ENCODE results near the gene FBXL7.

Gene FBXL7

DNA sequence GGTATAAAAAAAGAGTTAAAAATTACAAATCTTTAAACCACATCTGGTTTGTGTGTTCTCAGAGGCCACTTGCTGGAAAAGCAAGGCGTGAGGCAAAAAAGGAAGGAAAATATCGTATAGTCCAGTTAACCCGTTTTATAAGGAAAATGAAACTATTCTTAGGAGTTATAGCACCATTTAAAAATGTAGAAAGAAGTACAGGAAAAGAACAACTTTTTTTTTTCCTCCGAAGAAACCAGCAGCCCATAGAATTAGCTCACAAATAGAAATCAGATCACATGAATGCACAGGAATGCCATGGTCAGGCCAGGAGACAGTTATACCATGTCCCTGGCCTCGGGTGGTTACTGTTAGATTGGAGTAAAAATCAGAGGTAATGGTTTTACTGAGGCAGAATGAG is 241.6 kb downstream of the FBXL7 start:
- TF ChIP-seq, protein P1, sequence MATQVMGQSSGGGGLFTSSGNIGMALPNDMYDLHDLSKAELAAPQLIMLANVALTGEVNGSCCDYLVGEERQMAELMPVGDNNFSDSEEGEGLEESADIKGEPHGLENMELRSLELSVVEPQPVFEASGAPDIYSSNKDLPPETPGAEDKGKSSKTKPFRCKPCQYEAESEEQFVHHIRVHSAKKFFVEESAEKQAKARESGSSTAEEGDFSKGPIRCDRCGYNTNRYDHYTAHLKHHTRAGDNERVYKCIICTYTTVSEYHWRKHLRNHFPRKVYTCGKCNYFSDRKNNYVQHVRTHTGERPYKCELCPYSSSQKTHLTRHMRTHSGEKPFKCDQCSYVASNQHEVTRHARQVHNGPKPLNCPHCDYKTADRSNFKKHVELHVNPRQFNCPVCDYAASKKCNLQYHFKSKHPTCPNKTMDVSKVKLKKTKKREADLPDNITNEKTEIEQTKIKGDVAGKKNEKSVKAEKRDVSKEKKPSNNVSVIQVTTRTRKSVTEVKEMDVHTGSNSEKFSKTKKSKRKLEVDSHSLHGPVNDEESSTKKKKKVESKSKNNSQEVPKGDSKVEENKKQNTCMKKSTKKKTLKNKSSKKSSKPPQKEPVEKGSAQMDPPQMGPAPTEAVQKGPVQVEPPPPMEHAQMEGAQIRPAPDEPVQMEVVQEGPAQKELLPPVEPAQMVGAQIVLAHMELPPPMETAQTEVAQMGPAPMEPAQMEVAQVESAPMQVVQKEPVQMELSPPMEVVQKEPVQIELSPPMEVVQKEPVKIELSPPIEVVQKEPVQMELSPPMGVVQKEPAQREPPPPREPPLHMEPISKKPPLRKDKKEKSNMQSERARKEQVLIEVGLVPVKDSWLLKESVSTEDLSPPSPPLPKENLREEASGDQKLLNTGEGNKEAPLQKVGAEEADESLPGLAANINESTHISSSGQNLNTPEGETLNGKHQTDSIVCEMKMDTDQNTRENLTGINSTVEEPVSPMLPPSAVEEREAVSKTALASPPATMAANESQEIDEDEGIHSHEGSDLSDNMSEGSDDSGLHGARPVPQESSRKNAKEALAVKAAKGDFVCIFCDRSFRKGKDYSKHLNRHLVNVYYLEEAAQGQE (IDR thresholded peaks at IDR 0.05; ENCODE audit: low read depth) = no peak
- no peak for TF ChIP-seq TCF12 (IDR thresholded peaks at IDR 0.05; ENCODE audit: low read depth)
- TF ChIP-seq, protein P2, sequence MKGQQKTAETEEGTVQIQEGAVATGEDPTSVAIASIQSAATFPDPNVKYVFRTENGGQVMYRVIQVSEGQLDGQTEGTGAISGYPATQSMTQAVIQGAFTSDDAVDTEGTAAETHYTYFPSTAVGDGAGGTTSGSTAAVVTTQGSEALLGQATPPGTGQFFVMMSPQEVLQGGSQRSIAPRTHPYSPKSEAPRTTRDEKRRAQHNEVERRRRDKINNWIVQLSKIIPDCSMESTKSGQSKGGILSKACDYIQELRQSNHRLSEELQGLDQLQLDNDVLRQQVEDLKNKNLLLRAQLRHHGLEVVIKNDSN (IDR thresholded peaks at IDR 0.05) = no peak
- TF ChIP-seq FOXM1 (IDR thresholded peaks at IDR 0.05; ENCODE audit: borderline replicate concordance, low read depth) = no peak
- no peak for TF ChIP-seq CREB1 (IDR thresholded peaks at IDR 0.05; ENCODE audit: low read depth)

DNA sequence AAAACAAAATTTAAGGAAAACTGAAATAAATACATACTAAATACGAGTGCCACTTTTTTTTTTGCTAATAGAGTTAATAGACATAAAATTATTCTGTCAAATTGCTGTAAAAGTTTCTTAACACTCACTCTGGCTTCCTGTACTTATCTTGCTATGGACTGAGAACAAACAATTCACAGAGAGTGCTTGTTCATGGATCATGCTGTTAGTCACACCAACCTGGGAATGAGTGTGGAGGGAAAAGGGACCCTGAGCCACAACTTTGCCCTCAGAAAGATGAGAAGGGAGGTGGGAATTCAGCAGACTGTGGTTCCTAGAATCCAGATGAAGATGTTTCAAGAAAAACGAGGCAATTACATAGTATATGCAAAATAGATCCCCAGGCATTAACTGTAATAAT is 246.9 kb downstream of the FBXL7 start:
- no peak for TF ChIP-seq RAD21 (IDR thresholded peaks at IDR 0.05; ENCODE audit: low read depth)
- no peak for TF ChIP-seq EGR1 (IDR thresholded peaks at IDR 0.05)
- TF ChIP-seq TCF12 (IDR thresholded peaks at IDR 0.05; ENCODE audit: low read depth) = no peak
- TF ChIP-seq, protein P3, sequence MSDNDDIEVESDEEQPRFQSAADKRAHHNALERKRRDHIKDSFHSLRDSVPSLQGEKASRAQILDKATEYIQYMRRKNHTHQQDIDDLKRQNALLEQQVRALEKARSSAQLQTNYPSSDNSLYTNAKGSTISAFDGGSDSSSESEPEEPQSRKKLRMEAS (IDR thresholded peaks at IDR 0.05) = no peak
- TF ChIP-seq, protein P1 (IDR thresholded peaks at IDR 0.05; ENCODE audit: low read depth) = no peak
- no peak for TF ChIP-seq YY1 (IDR thresholded peaks at IDR 0.05; ENCODE audit: low read depth)
- TF ChIP-seq ZBTB7A (IDR thresholded peaks at IDR 0.05; ENCODE audit: low read depth) = no peak
- TF ChIP-seq TAF1 (IDR thresholded peaks at IDR 0.05; ENCODE audit: low read depth) = no peak
- TF ChIP-seq CREB1 (IDR thresholded peaks at IDR 0.05; ENCODE audit: low read depth) = no peak
- TF ChIP-seq, protein P2 (IDR thresholded peaks at IDR 0.05) = no peak
- TF ChIP-seq EP300 (IDR thresholded peaks at IDR 0.05; ENCODE audit: borderline replicate concordance) = no peak
- no peak for TF ChIP-seq CEBPB (IDR thresholded peaks at IDR 0.05)

DNA sequence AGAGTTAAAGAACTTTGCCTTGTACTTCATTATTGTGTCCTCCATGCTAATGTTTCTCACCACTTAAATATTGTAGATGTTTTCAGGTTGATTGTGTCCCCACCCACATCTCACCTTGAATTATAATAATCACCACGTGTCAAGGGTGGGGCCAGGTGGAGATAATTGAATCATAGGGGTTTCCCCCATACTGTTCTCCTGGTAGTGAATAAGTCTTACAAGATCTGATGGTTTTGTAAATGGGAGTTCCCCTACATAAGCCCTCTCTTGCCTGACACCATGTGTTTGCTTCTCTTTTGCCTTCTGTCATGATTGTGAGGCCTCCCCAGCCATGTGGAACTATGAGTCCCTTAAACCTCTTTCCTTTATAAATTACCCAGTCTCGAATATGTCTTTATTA is 248.3 kb downstream of the FBXL7 start:
- TF ChIP-seq CEBPB (IDR thresholded peaks at IDR 0.05) (no peak), TAF1 (IDR thresholded peaks at IDR 0.05; ENCODE audit: low read depth) (no peak), FOXM1 (IDR thresholded peaks at IDR 0.05; ENCODE audit: borderline replicate concordance, low read depth) (no peak), RAD21 (IDR thresholded peaks at IDR 0.05; ENCODE audit: low read depth) (no peak), EGR1 (IDR thresholded peaks at IDR 0.05) (no peak), EP300 (IDR thresholded peaks at IDR 0.05; ENCODE audit: borderline replicate concordance) (no peak), YY1 (IDR thresholded peaks at IDR 0.05; ENCODE audit: low read depth) (no peak), NFIC (IDR thresholded peaks at IDR 0.05) (no peak), TEAD4 (IDR thresholded peaks at IDR 0.05) (no peak), CREB1 (IDR thresholded peaks at IDR 0.05; ENCODE audit: low read depth) (no peak), ZBTB7A (IDR thresholded peaks at IDR 0.05; ENCODE audit: low read depth) (no peak), TCF12 (IDR thresholded peaks at IDR 0.05; ENCODE audit: low read depth) (no peak)
- TF ChIP-seq, protein P3 (IDR thresholded peaks at IDR 0.05) = no peak
- TF ChIP-seq, protein P2 (IDR thresholded peaks at IDR 0.05) = no peak
- TF ChIP-seq, protein P1 (IDR thresholded peaks at IDR 0.05; ENCODE audit: low read depth) = no peak

DNA sequence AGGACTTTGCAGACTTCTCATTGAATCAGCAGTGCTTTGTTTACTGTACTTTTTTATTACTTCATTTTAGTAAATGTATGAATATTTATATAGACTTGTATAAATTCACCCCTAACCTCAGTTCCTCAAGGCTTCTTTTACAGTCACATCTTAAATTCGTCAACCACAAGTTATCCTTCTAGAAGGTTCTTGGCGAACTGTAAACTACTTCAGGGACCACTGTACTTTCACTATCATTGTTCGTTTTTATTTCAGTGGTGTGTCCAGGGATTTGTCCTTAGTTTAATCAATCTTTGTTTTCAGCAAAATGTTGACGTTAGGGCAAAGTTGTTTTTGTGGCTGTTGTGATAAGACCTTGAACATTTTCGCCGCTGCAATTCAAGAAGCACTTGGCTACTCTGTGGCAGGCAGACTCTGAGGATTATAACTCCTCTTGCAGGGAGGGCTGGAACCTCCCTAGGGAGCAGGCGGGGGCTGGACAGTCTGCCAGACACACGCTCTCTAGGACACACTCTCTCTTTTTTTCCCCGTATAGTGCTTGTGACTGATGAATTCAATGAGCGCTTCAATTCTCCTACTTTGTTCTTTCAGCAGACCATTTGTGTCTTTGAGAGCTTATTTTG is 252.8 kb downstream of the FBXL7 start:
- TF ChIP-seq NFIC (IDR thresholded peaks at IDR 0.05) (no peak), CEBPB (IDR thresholded peaks at IDR 0.05) (no peak), CREB1 (IDR thresholded peaks at IDR 0.05; ENCODE audit: low read depth) (no peak), EP300 (IDR thresholded peaks at IDR 0.05; ENCODE audit: borderline replicate concordance) (no peak), RAD21 (IDR thresholded peaks at IDR 0.05; ENCODE audit: low read depth) (no peak), TCF12 (IDR thresholded peaks at IDR 0.05; ENCODE audit: low read depth) (no peak), ZBTB7A (IDR thresholded peaks at IDR 0.05; ENCODE audit: low read depth) (no peak), FOXM1 (IDR thresholded peaks at IDR 0.05; ENCODE audit: borderline replicate concordance, low read depth) (no peak)

All from Ishikawa (cell line).